Measurements from ENCODE around the gene ACSS3.
A peak's percentile ranks its signal among the peaks of the same experiment; 100 is the strongest.

The ACSS3 gene

GRCh38 chr12:81231574-81232368 is 153.9 kb downstream of the ACSS3 start:
- no peak for DNase-seq

- no peak for DNase-seq
These were observed 167.6 kb downstream of the ACSS3 start for GRCh38 chr12:81245458-81245857.

GRCh38 chr12:81245907-81246570 is 168.2 kb downstream of the ACSS3 start:
- DNase-seq, result no peak

GRCh38 chr12:81249976-81250375 is 172.1 kb downstream of the ACSS3 start:
- DNase-seq, result no peak

GRCh38 chr12:81252228-81252627 is 174.3 kb downstream of the ACSS3 start:
- DNase-seq, result no peak

- no peak for DNase-seq
These were observed 175.5 kb downstream of the ACSS3 start for GRCh38 chr12:81253360-81253759.

GRCh38 chr12:81255456-81255855 is 177.6 kb downstream of the ACSS3 start:
- no peak for DNase-seq

- DNase-seq, result no peak
These were observed 178.1 kb downstream of the ACSS3 start for GRCh38 chr12:81255947-81256346.

GRCh38 chr12:81257947-81258551 is 180.2 kb downstream of the ACSS3 start:
- peak; percentile 53 for DNase-seq

GRCh38 chr12:81259360-81259759 is 181.5 kb downstream of the ACSS3 start:
- DNase-seq, result no peak

- DNase-seq, result no peak
These were observed 183.8 kb downstream of the ACSS3 start for GRCh38 chr12:81261508-81262207.

- DNase-seq, result no peak
These were observed 185.2 kb downstream of the ACSS3 start for GRCh38 chr12:81263072-81263471.

- no peak for DNase-seq
These were observed 192.5 kb downstream of the ACSS3 start for GRCh38 chr12:81270385-81270784.

GRCh38 chr12:81274637-81275529 is 197.0 kb downstream of the ACSS3 start:
- DNase-seq, result no peak

GRCh38 chr12:81284137-81284536 is 206.3 kb downstream of the ACSS3 start:
- DNase-seq, result no peak

GRCh38 chr12:81288651-81289050 is 210.8 kb downstream of the ACSS3 start:
- no peak for DNase-seq

GRCh38 chr12:81294325-81295190 is 216.7 kb downstream of the ACSS3 start:
- DNase-seq, result no peak

- DNase-seq, result no peak
These were observed 217.4 kb downstream of the ACSS3 start for GRCh38 chr12:81295251-81295650.

GRCh38 chr12:81296556-81297305 is 218.9 kb downstream of the ACSS3 start:
- peak; percentile 73 for DNase-seq

- no peak for DNase-seq
These were observed 219.7 kb downstream of the ACSS3 start for GRCh38 chr12:81297601-81298000.

GRCh38 chr12:81300454-81300853 is 222.6 kb downstream of the ACSS3 start:
- no peak for DNase-seq

All from HCEC 1CT (cell line).